NCI-H345 treated with DMSO at 0.1 percent for 48 hours (cell line): ENCODE measurements around the gene LRRC38.

Experiments
- DNase-seq: peaks from one replicate; lab custom pipeline; 2025; ENCODE audit not compliant: unreplicated experiment; lab: John Stamatoyannopoulos, UW

LRRC38 gene

GRCh38 chr1:13517193-13517812 lies 3.5 kb upstream of the LRRC38 start:
- DNase-seq = no peak

DNA sequence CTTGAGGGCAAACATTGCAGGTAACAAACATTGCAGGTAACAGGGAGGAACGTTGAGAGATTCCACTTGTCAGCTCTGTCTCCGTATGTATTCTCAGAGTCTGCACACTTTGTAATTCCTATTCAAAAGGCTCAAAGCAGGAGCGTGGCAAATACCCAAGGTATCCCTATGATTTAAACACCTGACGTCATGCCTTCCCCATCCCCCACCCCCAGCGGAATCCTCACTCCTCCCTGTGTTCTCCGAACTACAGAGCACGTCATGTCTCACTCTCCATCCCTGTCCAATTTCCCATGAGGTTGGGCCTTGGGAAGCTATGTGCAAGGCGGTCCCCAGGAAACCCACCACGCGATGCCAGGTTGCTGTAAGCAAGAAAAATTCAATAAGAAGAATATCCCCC lies 2.8 kb upstream of the LRRC38 start:
- DNase-seq = no peak

GRCh38 chr1:13514821-13515220 lies 1.0 kb upstream of the LRRC38 start:
- DNase-seq = no peak

DNA sequence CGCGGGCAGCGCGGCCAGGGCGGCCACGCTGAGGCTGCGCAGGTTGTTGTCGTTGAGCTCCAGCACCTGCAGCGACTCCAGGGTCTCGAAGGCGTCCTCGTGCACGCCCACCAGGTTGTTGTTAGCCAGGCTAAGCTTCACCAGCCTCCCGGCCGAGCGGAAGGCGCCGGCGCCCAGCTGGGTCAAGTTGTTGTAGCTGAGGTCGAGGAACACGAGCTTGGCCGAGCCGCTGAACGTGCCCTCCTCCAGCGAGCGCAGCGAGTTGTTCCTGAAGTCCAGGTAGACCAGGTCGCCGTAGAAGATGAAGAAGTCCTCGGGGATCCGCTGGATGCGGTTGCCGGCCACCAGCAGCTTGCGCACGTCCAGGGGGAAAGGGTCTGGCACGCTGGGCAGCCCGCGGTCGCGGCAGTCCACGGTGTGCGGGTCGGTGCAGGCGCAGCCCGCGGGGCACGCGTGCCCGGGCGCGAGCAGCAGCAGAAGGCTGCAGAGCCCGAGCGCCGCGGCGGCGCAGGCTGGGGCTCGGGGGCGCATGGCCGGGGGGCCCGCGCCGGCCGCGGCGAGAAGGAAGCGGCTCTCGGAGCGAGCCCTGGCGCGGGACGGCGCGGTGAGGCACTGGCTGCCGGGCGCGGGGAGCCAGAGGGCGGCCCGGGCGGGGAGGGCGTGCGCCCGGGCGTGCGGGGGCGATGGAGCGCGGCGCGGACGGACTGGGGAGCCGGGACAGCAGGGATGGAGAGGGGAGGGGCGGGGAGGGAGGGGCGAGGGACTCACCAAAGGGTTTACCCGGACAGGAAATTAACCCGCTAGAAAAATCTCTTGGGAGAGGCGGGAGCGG lies 524 bp downstream of the LRRC38 start:
- no peak for DNase-seq

GRCh38 chr1:13512472-13512871 lies 1.3 kb downstream of the LRRC38 start:
- DNase-seq = no peak

GRCh38 chr1:13510499-13510898 lies 3.3 kb downstream of the LRRC38 start:
- no peak for DNase-seq

DNA sequence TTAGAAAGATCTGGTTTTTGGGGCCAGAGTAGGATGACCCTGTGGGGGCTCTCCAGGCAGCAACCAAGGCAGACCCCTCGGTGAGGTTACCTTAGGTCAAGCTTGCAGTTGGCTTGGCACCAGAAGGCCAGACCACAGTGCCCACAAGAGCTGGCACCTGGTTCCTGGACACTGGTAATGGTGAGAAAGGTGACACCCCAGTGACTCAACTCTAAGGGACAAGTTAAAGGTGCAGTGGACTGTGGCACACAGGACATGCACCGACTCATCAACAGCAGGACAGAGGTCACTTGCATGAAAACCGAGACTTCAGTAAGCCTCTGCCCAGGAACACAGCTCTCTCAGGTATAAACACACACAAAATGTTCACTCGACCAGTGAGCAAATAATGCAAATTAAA lies 6.7 kb downstream of the LRRC38 start:
- DNase-seq = no peak

GRCh38 chr1:13505020-13505419 lies 8.8 kb downstream of the LRRC38 start:
- DNase-seq = no peak

GRCh38 chr1:13500806-13501205 lies 13.0 kb downstream of the LRRC38 start:
- no peak for DNase-seq

- no peak for DNase-seq
These were observed 14.4 kb downstream of the LRRC38 start for GRCh38 chr1:13499422-13499821.

GRCh38 chr1:13498553-13498952 lies 15.2 kb downstream of the LRRC38 start:
- DNase-seq = no peak

DNA sequence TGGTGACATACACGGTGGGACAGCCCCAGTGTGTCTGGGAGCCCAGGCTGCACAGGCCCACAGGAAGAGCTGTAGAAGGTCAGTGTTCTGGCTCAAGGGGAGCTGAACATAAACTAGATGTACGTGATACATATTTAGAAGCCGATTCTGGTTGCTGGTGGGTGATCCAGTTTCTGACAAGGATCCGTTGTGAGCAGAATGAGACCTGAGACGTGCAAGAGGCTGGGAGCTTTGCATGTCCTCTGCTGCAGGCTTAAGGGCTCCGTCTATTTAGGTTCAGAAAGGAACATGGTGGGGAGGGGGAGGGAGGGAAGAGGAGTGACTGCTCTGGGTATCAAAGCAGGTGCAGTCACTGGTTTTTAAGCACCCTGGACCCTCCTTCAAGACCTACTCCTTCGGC lies 18.6 kb downstream of the LRRC38 start:
- DNase-seq = no peak

GRCh38 chr1:13494712-13495111 lies 19.1 kb downstream of the LRRC38 start:
- no peak for DNase-seq

DNA sequence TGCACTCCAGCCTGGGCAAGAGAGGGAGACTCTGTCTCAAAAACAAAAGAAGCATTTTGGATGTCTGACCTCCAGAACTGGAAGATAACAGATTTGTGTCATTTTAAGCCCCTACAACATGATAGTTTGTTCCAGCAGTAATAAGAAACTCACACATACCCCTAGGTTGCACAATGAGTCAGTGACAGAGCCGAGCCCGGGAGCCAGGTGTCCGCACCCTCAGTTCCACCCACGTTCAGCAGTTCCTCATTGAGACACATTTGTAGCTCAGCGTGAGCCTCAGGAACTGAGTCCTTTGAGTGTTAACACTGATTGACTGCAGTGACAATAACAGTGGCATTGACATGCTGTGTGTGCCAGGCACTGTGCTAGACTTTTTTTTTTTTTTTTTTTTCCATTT lies 19.8 kb downstream of the LRRC38 start:
- no peak for DNase-seq

- no peak for DNase-seq
These were observed 21.1 kb downstream of the LRRC38 start for GRCh38 chr1:13492711-13493110.

DNA sequence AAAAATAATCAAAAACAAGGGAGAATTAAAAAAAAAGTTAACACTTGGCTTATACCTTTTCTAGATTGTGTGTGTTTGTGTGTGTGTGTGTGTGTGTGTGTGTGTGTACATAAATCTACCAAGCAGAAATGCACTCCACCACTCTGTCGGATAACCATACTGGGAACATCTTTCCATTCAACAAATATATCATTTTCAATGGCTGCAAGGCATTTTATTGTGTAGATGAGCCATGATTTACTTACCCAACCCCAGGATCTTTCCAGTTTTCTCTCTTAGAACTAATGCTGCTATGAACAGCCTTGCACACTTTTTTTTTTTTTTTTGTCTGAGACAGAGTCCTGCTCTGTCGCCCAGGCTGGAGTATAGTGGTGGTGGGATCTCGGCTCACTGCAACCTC lies 25.8 kb downstream of the LRRC38 start:
- DNase-seq = no peak

GRCh38 chr1:13487143-13487868 lies 26.5 kb downstream of the LRRC38 start:
- DNase-seq = no peak

DNA sequence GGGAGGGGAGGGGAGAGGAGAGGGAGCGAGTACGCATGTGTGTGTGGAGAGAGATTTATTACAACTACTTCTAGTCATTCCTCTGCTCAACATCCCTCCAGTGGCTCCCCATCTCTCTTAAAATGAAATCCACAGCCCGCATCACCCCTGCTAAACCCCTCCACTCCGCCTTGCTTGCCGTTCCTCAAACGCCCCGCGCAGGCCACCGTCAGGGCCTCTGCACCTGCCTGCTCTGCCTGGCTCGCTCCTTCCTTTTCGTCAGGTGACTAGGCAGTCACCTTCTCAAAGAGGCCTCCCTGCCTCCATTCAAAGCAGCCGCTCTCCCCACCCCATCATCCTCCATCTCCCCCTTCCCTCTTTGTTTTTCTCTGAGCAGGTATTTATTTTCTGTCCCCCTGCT lies 29.9 kb downstream of the LRRC38 start:
- DNase-seq = no peak

GRCh38 chr1:13482600-13482999 lies 31.2 kb downstream of the LRRC38 start:
- no peak for DNase-seq

DNA sequence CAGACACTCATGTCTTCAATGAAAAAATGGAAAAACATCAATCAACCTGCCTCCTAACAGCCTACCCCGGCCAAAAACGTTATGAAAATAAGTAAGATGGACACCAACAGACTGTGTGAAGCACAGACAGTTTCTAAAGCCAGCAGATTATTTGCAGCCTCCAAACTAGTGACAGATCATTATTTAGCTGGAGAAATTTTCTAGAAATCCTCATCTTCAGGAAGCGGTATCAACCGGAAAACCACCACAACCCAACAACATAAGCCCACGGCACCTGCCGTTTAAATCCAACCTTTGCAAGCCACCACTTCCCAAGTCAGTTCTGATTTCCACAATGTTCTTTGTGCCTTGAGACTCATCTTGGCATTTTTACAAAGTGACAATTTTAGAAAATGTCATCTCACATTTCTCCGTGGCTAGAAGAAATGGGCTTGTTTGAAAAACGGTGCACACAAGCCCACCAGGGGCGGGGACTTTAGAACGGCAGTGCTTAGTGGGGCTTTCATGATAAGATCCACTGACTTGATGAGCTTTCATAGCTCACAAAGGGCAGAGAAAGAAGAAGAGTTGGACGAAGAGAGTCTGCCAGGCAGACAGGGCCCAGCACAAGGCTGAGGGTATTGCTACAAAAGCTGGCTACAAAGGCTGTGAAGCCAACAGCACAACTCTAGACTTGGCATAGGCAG lies 34.5 kb downstream of the LRRC38 start:
- no peak for DNase-seq

- DNase-seq = no peak
These were observed 35.1 kb downstream of the LRRC38 start for GRCh38 chr1:13478692-13479091.

GRCh38 chr1:13469343-13469742 lies 44.5 kb downstream of the LRRC38 start:
- no peak for DNase-seq
